Thymus (tissue), 11 donors: Measurements from ENCODE around the gene HHAT. TPM values are rescaled to one million over a fixed set of nuclear protein-coding genes. Genes with fewer than 3 reads are reported as not detected.

ENCODE experiments used
- DNase-seq, 9 donors: peaks; one replicate each; pipeline ENCODE4 v3.0.0-alpha.2; 2013; ENCODE audit warnings: low spot score in 9 of 9, low read depth in 6 of 9, missing footprints in 1 of 9
- H3K27ac ChIP-seq, 2 donors: one replicate each; pipeline ENCODE4 v1.5.1; 2013; ENCODE audit warnings: control low read depth in 1 of 2, low read depth in 1 of 2, low read length in 1 of 2, mild to moderate bottlenecking in 1 of 2, moderate library complexity in 1 of 2
- H3K27me3 ChIP-seq, 2 donors: one replicate each; pipeline ENCODE4 v1.5.1; 2013; ENCODE audit warnings: low read length in 1 of 2; ENCODE audit not compliant: control insufficient read depth in 2 of 2, insufficient read depth in 1 of 2
- H3K36me3 ChIP-seq, 2 donors: one replicate each; pipeline ENCODE4 v1.5.1; 2013; ENCODE audit warnings: low read length in 1 of 2, mild to moderate bottlenecking in 1 of 2, moderate library complexity in 1 of 2; ENCODE audit not compliant: control insufficient read depth in 2 of 2, insufficient read depth in 2 of 2
- H3K4me1 ChIP-seq, 2 donors: one replicate each; pipeline ENCODE4 v1.5.1; 2013; ENCODE audit warnings: low read length in 2 of 2; ENCODE audit not compliant: control insufficient read depth in 2 of 2, insufficient read depth in 2 of 2
- H3K4me3 ChIP-seq, 2 donors: one replicate each; pipeline ENCODE4 v1.5.1; 2013; ENCODE audit warnings: low read length in 2 of 2, control low read depth in 1 of 2, mild to moderate bottlenecking in 1 of 2
- H3K9me3 ChIP-seq, 2 donors: one replicate each; pipeline ENCODE4 v1.5.1; 2013; ENCODE audit warnings: low read length in 1 of 2, mild to moderate bottlenecking in 1 of 2; ENCODE audit not compliant: control insufficient read depth in 2 of 2, insufficient read depth in 1 of 2
- WGBS: extraction: QIAGEN DNeasy Blood & Tissue Kit; methylation state at CpG from one replicate; pipeline ENCODE4 v1.1.7; 2013; 5-methylcytosine and 5-hydroxymethylcytosine counted together
- polyA plus RNA-seq: library from polyadenylated mRNA; stranded (reverse); fragments of 200-250 nt; gene quantifications from one replicate; pipeline ENCODE4 v1.2.3, GENCODE V29; 2013
- total RNA-seq: library from RNA; stranded (reverse); fragments of 120-200 nt; gene quantifications from one replicate; pipeline ENCODE4 v1.2.4, GENCODE V29; 2013
- donor health status: healthy.

HHAT gene
- total and polyA plus RNA-seq, 2 donors: 3.7 to 5.7 TPM

DNA sequence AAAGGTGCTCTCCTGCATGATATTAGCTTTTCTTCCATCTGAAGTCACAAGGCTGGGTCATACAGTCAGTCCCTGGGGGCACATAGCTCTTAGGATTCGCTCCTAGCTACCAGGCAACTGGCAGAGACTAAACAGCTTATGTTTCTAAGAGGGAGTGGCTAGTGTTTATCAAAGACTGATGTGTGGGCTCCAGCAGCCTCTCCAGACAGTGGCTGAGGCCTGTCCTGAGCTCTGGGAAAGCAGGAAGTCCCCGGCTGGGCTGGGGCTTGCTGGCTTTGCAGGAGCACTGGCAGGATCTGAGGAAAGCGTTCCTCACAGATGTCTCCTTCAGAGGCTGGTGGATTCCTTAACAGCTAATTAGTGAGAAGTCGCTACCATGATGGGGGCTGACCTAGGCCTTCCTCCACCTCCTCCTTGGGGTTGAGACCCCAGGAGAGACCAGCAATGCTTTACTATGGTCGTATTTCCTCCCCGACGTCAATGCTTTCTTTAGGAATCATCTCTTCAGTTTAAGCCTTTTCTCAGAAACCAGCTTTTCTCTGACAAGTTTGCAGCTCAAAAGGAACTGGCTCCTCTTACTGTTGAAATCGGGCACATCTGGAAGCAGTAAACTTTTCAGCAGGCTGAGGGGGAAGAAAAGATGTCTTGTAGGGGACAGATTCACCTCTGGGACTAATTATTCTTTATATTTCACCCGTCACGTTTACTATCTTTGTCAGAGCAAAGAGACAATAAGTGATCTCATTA is 33.5 kb upstream of the HHAT start:
- WGBS: 86% methylated on average over 10 of the region's 10 CpGs
- Histone ChIP-seq H3K4me1 (peaks cover 5 to 8% of the 10 kb centered on the region in 2 donors), H3K27ac (no peak overlapping the region), H3K9me3 (no peaks in the 10 kb centered on the region), H3K36me3 (no peaks in the 10 kb centered on the region), H3K4me3 (no peak overlapping the region), H3K27me3 (peaks cover 12 to 59% of the 10 kb centered on the region in 2 donors)
- DNase-seq: no peak

- DNase-seq: no peak
- Histone ChIP-seq H3K27me3 (peaks cover 12 to 48% of the 10 kb centered on the region in 2 donors), H3K36me3 (no peaks in the 10 kb centered on the region), H3K27ac (no peak overlapping the region), H3K9me3 (no peaks in the 10 kb centered on the region), H3K4me3 (no peak overlapping the region), H3K4me1 (peaks cover 5 to 8% of the 10 kb centered on the region in 2 donors)
- 81% methylated on average over 3 of the region's 3 CpGs for whole genome bisulfite sequencing
Observed at GRCh38 chr1:210296682-210297081, 32.0 kb upstream of the HHAT start.

- no peaks in the 10 kb centered on the region for H3K9me3 ChIP-seq
- peaks cover 1 to 32% of the 10 kb centered on the region in 2 donors for H3K27me3 ChIP-seq
- H3K27ac ChIP-seq: no peak overlapping the region
- H3K4me1 ChIP-seq: no peaks in the 10 kb centered on the region
- WGBS: 87% methylated on average over 7 of the region's 7 CpGs
- no peaks in the 10 kb centered on the region for H3K36me3 ChIP-seq
- no peak overlapping the region for H3K4me3 ChIP-seq
- DNase-seq: no peak
Observed at GRCh38 chr1:210298296-210298695, 30.4 kb upstream of the HHAT start.

GRCh38 chr1:210298936-210299335 is 29.8 kb upstream of the HHAT start:
- H3K27ac ChIP-seq: no peak overlapping the region
- DNase-seq: no peak
- H3K4me3 ChIP-seq: no peak overlapping the region
- H3K9me3 ChIP-seq: no peaks in the 10 kb centered on the region
- peaks cover 0 to 26% of the 10 kb centered on the region in 2 donors for H3K27me3 ChIP-seq
- no peaks in the 10 kb centered on the region for H3K36me3 ChIP-seq
- no peaks in the 10 kb centered on the region for H3K4me1 ChIP-seq

DNA sequence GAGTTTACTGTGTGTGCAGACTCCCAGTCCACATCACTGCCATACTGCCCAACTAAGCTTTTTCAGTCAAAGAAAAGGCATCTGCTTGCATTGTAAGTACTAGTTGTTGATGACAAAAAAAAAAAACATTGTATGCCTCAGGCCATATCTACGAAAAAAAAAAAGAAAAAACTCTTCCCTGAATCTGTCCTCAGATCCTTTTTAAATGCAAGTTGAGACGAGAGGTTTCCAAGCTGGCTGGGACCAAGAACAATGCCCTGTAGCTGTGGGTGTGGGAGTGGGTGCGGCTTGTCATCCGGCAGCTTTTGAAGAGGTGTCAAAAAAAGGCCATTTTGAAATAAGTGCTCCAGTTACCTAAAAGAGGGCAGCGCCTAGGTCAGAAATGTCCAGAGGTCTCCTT is 29.2 kb upstream of the HHAT start:
- Histone ChIP-seq H3K36me3 (no peaks in the 10 kb centered on the region), H3K27ac (no peak overlapping the region), H3K4me1 (no peaks in the 10 kb centered on the region), H3K9me3 (no peaks in the 10 kb centered on the region), H3K4me3 (no peak overlapping the region), H3K27me3 (peaks cover 0 to 20% of the 10 kb centered on the region in 2 donors)
- WGBS: 79% methylated on average over 5 of the region's 5 CpGs
- DNase-seq: no peak

GRCh38 chr1:210300923-210301614 is 27.6 kb upstream of the HHAT start:
- no peak for DNase-seq
- no peak overlapping the region for H3K27ac ChIP-seq
- H3K9me3 ChIP-seq: no peaks in the 10 kb centered on the region
- WGBS: 91% methylated on average over 5 of the region's 5 CpGs
- no peaks in the 10 kb centered on the region for H3K4me1 ChIP-seq
- no peaks in the 10 kb centered on the region for H3K36me3 ChIP-seq
- peaks cover 0 to 9% of the 10 kb centered on the region in 2 donors for H3K27me3 ChIP-seq
- no peak overlapping the region for H3K4me3 ChIP-seq

GRCh38 chr1:210301615-210302000 is 27.1 kb upstream of the HHAT start:
- H3K4me3 ChIP-seq: no peak overlapping the region
- H3K4me1 ChIP-seq: no peaks in the 10 kb centered on the region
- no peak overlapping the region for H3K27ac ChIP-seq
- H3K9me3 ChIP-seq: no peaks in the 10 kb centered on the region
- WGBS: 98% methylated on average over 7 of the region's 7 CpGs
- peaks cover 0 to 6% of the 10 kb centered on the region in 2 donors for H3K27me3 ChIP-seq
- DNase-seq: no peak
- no peaks in the 10 kb centered on the region for H3K36me3 ChIP-seq

- peaks cover 0 to 6% of the 10 kb centered on the region in 2 donors for H3K27me3 ChIP-seq
- WGBS: 97% methylated on average over 10 of the region's 10 CpGs
- no peaks in the 10 kb centered on the region for H3K36me3 ChIP-seq
- H3K4me3 ChIP-seq: no peak overlapping the region
- no peak for DNase-seq
- no peaks in the 10 kb centered on the region for H3K4me1 ChIP-seq
- H3K9me3 ChIP-seq: no peaks in the 10 kb centered on the region
- H3K27ac ChIP-seq: no peak overlapping the region
Observed at GRCh38 chr1:210302501-210302900, 26.2 kb upstream of the HHAT start.

DNA sequence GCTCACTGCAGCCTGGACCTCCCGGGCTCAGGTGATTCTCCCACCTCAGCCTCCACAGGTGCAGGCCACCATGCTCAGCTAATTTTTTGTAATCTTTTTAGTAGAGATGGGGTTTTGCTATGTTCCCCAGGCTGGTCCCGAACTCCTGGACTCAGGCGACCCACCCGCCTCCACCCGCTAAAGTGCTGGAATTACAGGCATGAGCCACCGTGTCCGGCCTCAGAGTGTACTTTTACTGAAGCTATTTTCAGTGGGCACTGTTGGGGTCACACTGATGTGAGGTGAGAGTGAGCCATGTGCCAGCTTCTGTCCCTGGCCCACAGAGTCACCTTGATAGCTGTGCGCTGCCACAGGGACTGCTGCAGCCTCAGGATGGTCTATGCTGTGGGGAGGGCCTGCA is 25.3 kb upstream of the HHAT start:
- WGBS: 98% methylated on average over 8 of the region's 8 CpGs
- no peaks in the 10 kb centered on the region for H3K4me1 ChIP-seq
- no peak for DNase-seq

More for the DNA sequence above, 25.3 kb upstream of the HHAT start:
- no peak overlapping the region for H3K4me3 ChIP-seq
- H3K27ac ChIP-seq: no peak overlapping the region
- H3K9me3 ChIP-seq: no peaks in the 10 kb centered on the region
- peaks cover 0 to 3% of the 10 kb centered on the region in 2 donors for H3K27me3 ChIP-seq
- no peaks in the 10 kb centered on the region for H3K36me3 ChIP-seq
